ENCODE measurements around the gene MYEF2.

GRCh38 chr15:48144889-48145288 is 33.2 kb downstream of the MYEF2 start:
- TF ChIP-seq EZH2 (IDR thresholded peaks at IDR 0.05; ENCODE audit: low read length, unreplicated experiment) (no peak), CTCF (conservative IDR thresholded peaks at IDR 0.05; ENCODE audit: low read depth, low read length) (no peak), EZH2phosphoT487 (IDR thresholded peaks at IDR 0.05; ENCODE audit: borderline replicate concordance, low read length) (no peak)
